Gastrocnemius medialis (tissue), 4 donors: Measurements from ENCODE around the gene GOLGA6A.

Experiments used
- CTCF ChIP-seq, 5 experiments: fragments of 450-650 bp in 3 of 5; fragments of 200-600 bp in 2 of 5; sonication (generic) in 2 of 5; IDR thresholded peaks in 4 of 5; conservative IDR thresholded peaks in 1 of 5; 1 replicate in 4 of 5; 2 replicates in 1 of 5; pipeline ENCODE4 v1.5.1; 2016 to 2019; ENCODE audit warnings: antibody characterized with exemption in 5 of 5, mild to moderate bottlenecking in 3 of 5, moderate library complexity in 3 of 5
- POLR2A ChIP-seq, 2 donors: fragments of 450-650 bp; IDR thresholded peaks; one replicate each; pipeline ENCODE4 v1.6.1; 2017; ENCODE audit warnings: antibody characterized with exemption in 2 of 2, mild to moderate bottlenecking in 2 of 2, moderate library complexity in 2 of 2

- TF ChIP-seq CTCF (IDR thresholded peaks at IDR 0.05 in 4 of 5, conservative IDR thresholded peaks at IDR 0.05 in 1 of 5) (no peak), POLR2A (IDR thresholded peaks at IDR 0.05) (no peak)
These were observed 38.7 kb downstream of the GOLGA6A start for GRCh38 chr15:74043425-74044266.
